22Rv1 (cell line): ENCODE measurements around the gene CAMTA1.

Experiments used
- ZFX ChIP-seq: fragments of 450-650 bp; IDR thresholded peaks from 2 replicates; pipeline ENCODE4 v1.6.1; 2017; ENCODE audit warnings: antibody characterized with exemption, borderline replicate concordance
- TF ChIP-seq, protein P1 (sequence below): fragments of 450-650 bp; IDR thresholded peaks from 2 replicates; pipeline ENCODE4 v1.5.1; 2017; ENCODE audit warnings: mild to moderate bottlenecking

DNA sequence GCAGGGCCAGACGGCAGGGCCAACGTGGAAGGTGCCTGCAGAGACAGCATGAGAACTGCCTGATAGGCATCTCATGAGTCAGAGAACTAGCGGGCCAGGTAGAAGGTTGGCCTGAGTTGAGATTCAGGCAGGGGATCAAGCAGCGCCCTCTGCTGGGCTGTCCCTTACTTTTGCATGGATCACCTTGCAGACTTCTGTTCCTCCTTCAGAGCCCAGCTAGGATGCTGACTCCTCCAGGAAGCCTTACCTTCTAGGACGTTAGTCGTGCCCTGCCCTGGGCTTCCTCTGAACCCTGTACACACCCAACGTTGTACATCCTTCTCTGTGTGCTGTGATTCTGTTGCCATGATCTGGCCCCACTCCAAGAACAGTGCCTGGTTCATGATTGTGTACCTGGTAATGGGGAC lies 754.5 kb downstream of the CAMTA1 start:
- TF ChIP-seq, protein P1, sequence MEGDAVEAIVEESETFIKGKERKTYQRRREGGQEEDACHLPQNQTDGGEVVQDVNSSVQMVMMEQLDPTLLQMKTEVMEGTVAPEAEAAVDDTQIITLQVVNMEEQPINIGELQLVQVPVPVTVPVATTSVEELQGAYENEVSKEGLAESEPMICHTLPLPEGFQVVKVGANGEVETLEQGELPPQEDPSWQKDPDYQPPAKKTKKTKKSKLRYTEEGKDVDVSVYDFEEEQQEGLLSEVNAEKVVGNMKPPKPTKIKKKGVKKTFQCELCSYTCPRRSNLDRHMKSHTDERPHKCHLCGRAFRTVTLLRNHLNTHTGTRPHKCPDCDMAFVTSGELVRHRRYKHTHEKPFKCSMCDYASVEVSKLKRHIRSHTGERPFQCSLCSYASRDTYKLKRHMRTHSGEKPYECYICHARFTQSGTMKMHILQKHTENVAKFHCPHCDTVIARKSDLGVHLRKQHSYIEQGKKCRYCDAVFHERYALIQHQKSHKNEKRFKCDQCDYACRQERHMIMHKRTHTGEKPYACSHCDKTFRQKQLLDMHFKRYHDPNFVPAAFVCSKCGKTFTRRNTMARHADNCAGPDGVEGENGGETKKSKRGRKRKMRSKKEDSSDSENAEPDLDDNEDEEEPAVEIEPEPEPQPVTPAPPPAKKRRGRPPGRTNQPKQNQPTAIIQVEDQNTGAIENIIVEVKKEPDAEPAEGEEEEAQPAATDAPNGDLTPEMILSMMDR: peak; percentile 61
- no peak for TF ChIP-seq ZFX
